ENCODE data around the gene FUT1.

- TF ChIP-seq, protein P1, sequence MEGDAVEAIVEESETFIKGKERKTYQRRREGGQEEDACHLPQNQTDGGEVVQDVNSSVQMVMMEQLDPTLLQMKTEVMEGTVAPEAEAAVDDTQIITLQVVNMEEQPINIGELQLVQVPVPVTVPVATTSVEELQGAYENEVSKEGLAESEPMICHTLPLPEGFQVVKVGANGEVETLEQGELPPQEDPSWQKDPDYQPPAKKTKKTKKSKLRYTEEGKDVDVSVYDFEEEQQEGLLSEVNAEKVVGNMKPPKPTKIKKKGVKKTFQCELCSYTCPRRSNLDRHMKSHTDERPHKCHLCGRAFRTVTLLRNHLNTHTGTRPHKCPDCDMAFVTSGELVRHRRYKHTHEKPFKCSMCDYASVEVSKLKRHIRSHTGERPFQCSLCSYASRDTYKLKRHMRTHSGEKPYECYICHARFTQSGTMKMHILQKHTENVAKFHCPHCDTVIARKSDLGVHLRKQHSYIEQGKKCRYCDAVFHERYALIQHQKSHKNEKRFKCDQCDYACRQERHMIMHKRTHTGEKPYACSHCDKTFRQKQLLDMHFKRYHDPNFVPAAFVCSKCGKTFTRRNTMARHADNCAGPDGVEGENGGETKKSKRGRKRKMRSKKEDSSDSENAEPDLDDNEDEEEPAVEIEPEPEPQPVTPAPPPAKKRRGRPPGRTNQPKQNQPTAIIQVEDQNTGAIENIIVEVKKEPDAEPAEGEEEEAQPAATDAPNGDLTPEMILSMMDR (conservative IDR thresholded peaks at IDR 0.05), result no peak
- no peak for TF ChIP-seq ZFX (IDR thresholded peaks at IDR 0.05)
These were observed 18.5 kb upstream of the FUT1 start for GRCh38 chr19:48770734-48771472.

Data from C4-2B (cell line).